ENCODE measurements around the gene RAPGEF2. TPM values are rescaled to one million over a fixed set of nuclear protein-coding genes. Genes with fewer than 3 reads are reported as not detected.

Gene RAPGEF2
- total RNA-seq, 1 donor, result 50.3 TPM

- Histone ChIP-seq H3K27ac (ENCODE audit: low read depth, low read length) (no peak overlapping the region), H3K27me3 (ENCODE audit: insufficient read depth, low read length) (peaks cover 20% of the 10 kb centered on the region), H3K4me2 (ENCODE audit: insufficient read depth, low read length) (no peak overlapping the region), H3K79me2 (ENCODE audit: insufficient read depth, low read length) (no peaks in the 10 kb centered on the region), H4K20me1 (ENCODE audit: insufficient read depth, low read length) (no peaks in the 10 kb centered on the region), H2AFZ (ENCODE audit: low read length) (no peak overlapping the region), H3K4me1 (ENCODE audit: insufficient read depth, low read length) (no peaks in the 10 kb centered on the region), H3K4me3 (ENCODE audit: insufficient read depth, low read length) (no peak overlapping the region), H3K36me3 (ENCODE audit: insufficient read depth, low read length) (no peaks in the 10 kb centered on the region), H3K9me3 (ENCODE audit: low read depth, low read length) (no peaks in the 10 kb centered on the region)
- no peak for DNase-seq (ENCODE audit: insufficient read length, low spot score, missing footprints)
- TF ChIP-seq CTCF (IDR thresholded peaks at IDR 0.05; ENCODE audit: extremely low read depth, low read depth, low read length), result no peak
Observed at GRCh38 chr4:159096434-159096833, 6.4 kb upstream of the RAPGEF2 start.

DNA sequence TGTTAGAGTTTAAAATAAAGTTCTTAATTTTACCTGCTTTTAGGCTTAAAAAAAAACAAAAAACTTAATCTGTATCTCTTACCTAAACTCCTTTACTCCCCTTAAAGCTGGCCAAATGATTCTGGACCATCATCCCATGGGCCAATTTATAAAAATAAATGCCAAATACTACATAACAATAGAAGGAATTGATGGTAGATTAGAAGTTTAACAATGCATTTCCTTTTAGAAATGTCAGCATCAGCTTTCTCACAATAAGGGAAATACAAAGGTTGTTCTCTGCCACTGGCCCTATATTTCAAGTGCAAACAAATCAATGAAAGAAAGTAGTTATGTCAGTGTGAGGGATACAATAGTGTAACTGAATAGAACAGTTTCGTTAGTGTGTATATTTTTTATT lies 5.7 kb upstream of the RAPGEF2 start:
- Histone ChIP-seq H3K27me3 (ENCODE audit: insufficient read depth, low read length) (peaks cover 26% of the 10 kb centered on the region), H3K9me3 (ENCODE audit: low read depth, low read length) (no peaks in the 10 kb centered on the region), H3K79me2 (ENCODE audit: insufficient read depth, low read length) (no peaks in the 10 kb centered on the region), H3K36me3 (ENCODE audit: insufficient read depth, low read length) (no peaks in the 10 kb centered on the region), H3K4me2 (ENCODE audit: insufficient read depth, low read length) (no peak overlapping the region), H4K20me1 (ENCODE audit: insufficient read depth, low read length) (no peaks in the 10 kb centered on the region), H3K4me3 (ENCODE audit: insufficient read depth, low read length) (no peak overlapping the region), H2AFZ (ENCODE audit: low read length) (no peak overlapping the region), H3K4me1 (ENCODE audit: insufficient read depth, low read length) (peaks cover under 1% of the 10 kb centered on the region), H3K27ac (ENCODE audit: low read depth, low read length) (no peak overlapping the region)
- TF ChIP-seq CTCF (IDR thresholded peaks at IDR 0.05; ENCODE audit: extremely low read depth, low read depth, low read length), result no peak
- no peak for DNase-seq (ENCODE audit: insufficient read length, low spot score, missing footprints)

- peaks cover 30% of the 10 kb centered on the region for H3K27me3 ChIP-seq (ENCODE audit: insufficient read depth, low read length)
- H3K27ac ChIP-seq (ENCODE audit: low read depth, low read length), result no peak overlapping the region
- no peak for TF ChIP-seq CTCF (IDR thresholded peaks at IDR 0.05; ENCODE audit: extremely low read depth, low read depth, low read length)
- H3K4me2 ChIP-seq (ENCODE audit: insufficient read depth, low read length), result no peak overlapping the region
- peak; percentile 36 for DNase-seq (ENCODE audit: insufficient read length, low spot score, missing footprints)
- no peak overlapping the region for H2AFZ ChIP-seq (ENCODE audit: low read length)
- H4K20me1 ChIP-seq (ENCODE audit: insufficient read depth, low read length), result no peaks in the 10 kb centered on the region
- no peaks in the 10 kb centered on the region for H3K79me2 ChIP-seq (ENCODE audit: insufficient read depth, low read length)
- peaks cover 3% of the 10 kb centered on the region for H3K4me1 ChIP-seq (ENCODE audit: insufficient read depth, low read length)
- H3K4me3 ChIP-seq (ENCODE audit: insufficient read depth, low read length), result no peak overlapping the region
- H3K9me3 ChIP-seq (ENCODE audit: low read depth, low read length), result no peaks in the 10 kb centered on the region
- no peaks in the 10 kb centered on the region for H3K36me3 ChIP-seq (ENCODE audit: insufficient read depth, low read length)
Observed at GRCh38 chr4:159097785-159098184, 5.1 kb upstream of the RAPGEF2 start.

- no peak overlapping the region for H3K4me3 ChIP-seq (ENCODE audit: insufficient read depth, low read length)
- H3K36me3 ChIP-seq (ENCODE audit: insufficient read depth, low read length), result no peaks in the 10 kb centered on the region
- peaks cover 2% of the 10 kb centered on the region for H3K79me2 ChIP-seq (ENCODE audit: insufficient read depth, low read length)
- no peak for TF ChIP-seq CTCF (IDR thresholded peaks at IDR 0.05; ENCODE audit: extremely low read depth, low read depth, low read length)
- H2AFZ ChIP-seq (ENCODE audit: low read length), result no peak overlapping the region
- no peaks in the 10 kb centered on the region for H4K20me1 ChIP-seq (ENCODE audit: insufficient read depth, low read length)
- H3K27ac ChIP-seq (ENCODE audit: low read depth, low read length), result no peak overlapping the region
- H3K9me3 ChIP-seq (ENCODE audit: low read depth, low read length), result no peaks in the 10 kb centered on the region
- H3K4me2 ChIP-seq (ENCODE audit: insufficient read depth, low read length), result no peak overlapping the region
- peaks cover 30% of the 10 kb centered on the region for H3K27me3 ChIP-seq (ENCODE audit: insufficient read depth, low read length)
- no peak for DNase-seq (ENCODE audit: insufficient read length, low spot score, missing footprints)
- peaks cover 3% of the 10 kb centered on the region for H3K4me1 ChIP-seq (ENCODE audit: insufficient read depth, low read length)
Observed at GRCh38 chr4:159098482-159099127, 4.3 kb upstream of the RAPGEF2 start.

Data from osteoblast (primary cell).